ENCODE data around the gene LIN52. TPM values are rescaled to one million over a fixed set of nuclear protein-coding genes. Genes with fewer than 3 reads are reported as not detected.

The LIN52 gene
- total RNA-seq, 1 experiment from 2014 or later = 10.6 TPM

DNA sequence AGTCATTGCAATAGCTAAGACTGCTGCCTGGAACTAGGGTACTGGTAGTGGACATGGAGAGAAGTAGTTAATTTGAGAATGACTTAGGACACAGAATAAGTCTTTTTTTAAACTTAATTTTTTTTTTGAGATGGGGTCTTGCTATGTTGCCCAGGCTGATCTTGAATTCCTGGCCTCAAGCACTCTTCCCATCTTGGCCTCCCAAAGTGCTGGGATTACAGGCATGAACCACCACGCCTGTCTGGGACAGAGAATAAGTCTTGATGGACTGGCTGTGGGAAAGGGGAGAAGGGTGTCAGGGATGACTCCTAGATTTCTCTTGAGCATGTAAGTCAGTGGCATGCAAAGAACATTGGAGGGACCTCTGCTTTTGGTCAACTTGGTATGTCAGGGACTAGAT is 42.9 kb downstream of the LIN52 start (continued):
- TF ChIP-seq, protein P1, sequence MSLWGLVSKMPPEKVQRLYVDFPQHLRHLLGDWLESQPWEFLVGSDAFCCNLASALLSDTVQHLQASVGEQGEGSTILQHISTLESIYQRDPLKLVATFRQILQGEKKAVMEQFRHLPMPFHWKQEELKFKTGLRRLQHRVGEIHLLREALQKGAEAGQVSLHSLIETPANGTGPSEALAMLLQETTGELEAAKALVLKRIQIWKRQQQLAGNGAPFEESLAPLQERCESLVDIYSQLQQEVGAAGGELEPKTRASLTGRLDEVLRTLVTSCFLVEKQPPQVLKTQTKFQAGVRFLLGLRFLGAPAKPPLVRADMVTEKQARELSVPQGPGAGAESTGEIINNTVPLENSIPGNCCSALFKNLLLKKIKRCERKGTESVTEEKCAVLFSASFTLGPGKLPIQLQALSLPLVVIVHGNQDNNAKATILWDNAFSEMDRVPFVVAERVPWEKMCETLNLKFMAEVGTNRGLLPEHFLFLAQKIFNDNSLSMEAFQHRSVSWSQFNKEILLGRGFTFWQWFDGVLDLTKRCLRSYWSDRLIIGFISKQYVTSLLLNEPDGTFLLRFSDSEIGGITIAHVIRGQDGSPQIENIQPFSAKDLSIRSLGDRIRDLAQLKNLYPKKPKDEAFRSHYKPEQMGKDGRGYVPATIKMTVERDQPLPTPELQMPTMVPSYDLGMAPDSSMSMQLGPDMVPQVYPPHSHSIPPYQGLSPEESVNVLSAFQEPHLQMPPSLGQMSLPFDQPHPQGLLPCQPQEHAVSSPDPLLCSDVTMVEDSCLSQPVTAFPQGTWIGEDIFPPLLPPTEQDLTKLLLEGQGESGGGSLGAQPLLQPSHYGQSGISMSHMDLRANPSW (CRISPR knock-in tag; conservative IDR thresholded peaks at IDR 0.05; ENCODE audit: low read depth) = no peak
- no peak for TF ChIP-seq JUN (CRISPR knock-in tag; IDR thresholded peaks at IDR 0.05)
- TF ChIP-seq CREM (CRISPR knock-in tag; IDR thresholded peaks at IDR 0.05) = no peak
- no peak for TF ChIP-seq ELF4 (CRISPR knock-in tag; IDR thresholded peaks at IDR 0.05; ENCODE audit: low read depth)

DNA sequence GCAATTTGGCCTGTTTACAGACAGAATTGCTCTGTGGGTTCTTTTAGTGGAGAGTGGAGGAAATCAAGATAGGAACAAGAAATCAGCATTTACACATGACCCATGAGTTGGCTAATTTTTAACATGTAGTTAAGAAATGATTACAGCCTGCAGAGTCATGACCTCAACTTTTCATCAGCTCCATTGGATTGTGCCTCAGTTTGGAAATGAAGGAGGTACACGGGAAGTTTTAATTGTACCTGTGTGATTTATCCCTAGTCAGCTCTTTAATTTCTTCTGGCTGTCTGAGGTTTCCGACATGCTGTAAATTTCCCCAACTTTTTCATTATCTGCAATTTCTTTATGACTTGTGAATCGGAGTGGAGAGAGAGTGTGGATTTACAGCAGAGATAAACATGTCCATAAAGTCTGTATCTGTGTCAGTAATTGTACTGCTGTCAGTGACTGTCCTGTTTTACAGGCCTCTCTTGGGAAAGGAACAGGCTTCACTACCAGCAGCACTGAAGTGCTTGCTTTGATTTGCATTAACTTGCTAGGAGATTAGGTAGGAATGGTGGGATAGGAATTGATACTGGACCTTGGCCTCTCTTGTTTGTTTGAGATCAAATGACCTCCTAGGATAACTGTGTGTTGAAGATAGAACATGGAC is 49.2 kb downstream of the LIN52 start:
- no peaks in the 10 kb centered on the region for H3K9me3 Mint-ChIP-seq
- no peak overlapping the region for H3K4me3 Mint-ChIP-seq
- H3K4me1 Mint-ChIP-seq = peaks cover 21% of the 10 kb centered on the region
- peak overlapping the region; percentile 35 for H3K27ac Mint-ChIP-seq
- 0 out of 2 replicates have a peak, but pooled peaks have one; percentile 48 for ATAC-seq
- no peak for DNase-seq (ENCODE audit: low spot score)
- no peaks in the 10 kb centered on the region for H3K27me3 Mint-ChIP-seq (ENCODE audit: low read depth)
- no peaks in the 10 kb centered on the region for H3K36me3 Mint-ChIP-seq
- POLR2A ChIA-PET = no interaction called here
- CTCF ChIA-PET = interaction anchor here (0.8 kb wide), 1 partner anchor 161 kb away, joined by 3 read pairs; no protein-coding TSS in a partner anchor
- TF ChIP-seq ZNF317 (CRISPR knock-in tag; IDR thresholded peaks at IDR 0.05; ENCODE audit: borderline replicate concordance, low read depth) = no peak
- no peak for TF ChIP-seq ZBTB21 (CRISPR knock-in tag; IDR thresholded peaks at IDR 0.05; ENCODE audit: borderline replicate concordance)
- TF ChIP-seq, protein P2, sequence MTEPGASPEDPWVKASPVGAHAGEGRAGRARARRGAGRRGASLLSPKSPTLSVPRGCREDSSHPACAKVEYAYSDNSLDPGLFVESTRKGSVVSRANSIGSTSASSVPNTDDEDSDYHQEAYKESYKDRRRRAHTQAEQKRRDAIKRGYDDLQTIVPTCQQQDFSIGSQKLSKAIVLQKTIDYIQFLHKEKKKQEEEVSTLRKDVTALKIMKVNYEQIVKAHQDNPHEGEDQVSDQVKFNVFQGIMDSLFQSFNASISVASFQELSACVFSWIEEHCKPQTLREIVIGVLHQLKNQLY (CRISPR knock-in tag; IDR thresholded peaks at IDR 0.05) = no peak
- no peak for TF ChIP-seq NR2C2 (CRISPR knock-in tag; IDR thresholded peaks at IDR 0.05)
- TF ChIP-seq, protein P3, sequence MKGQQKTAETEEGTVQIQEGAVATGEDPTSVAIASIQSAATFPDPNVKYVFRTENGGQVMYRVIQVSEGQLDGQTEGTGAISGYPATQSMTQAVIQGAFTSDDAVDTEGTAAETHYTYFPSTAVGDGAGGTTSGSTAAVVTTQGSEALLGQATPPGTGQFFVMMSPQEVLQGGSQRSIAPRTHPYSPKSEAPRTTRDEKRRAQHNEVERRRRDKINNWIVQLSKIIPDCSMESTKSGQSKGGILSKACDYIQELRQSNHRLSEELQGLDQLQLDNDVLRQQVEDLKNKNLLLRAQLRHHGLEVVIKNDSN (CRISPR knock-in tag; IDR thresholded peaks at IDR 0.05) = no peak
- TF ChIP-seq SOX15 (CRISPR knock-in tag; IDR thresholded peaks at IDR 0.05) = no peak
- TF ChIP-seq, protein P4, sequence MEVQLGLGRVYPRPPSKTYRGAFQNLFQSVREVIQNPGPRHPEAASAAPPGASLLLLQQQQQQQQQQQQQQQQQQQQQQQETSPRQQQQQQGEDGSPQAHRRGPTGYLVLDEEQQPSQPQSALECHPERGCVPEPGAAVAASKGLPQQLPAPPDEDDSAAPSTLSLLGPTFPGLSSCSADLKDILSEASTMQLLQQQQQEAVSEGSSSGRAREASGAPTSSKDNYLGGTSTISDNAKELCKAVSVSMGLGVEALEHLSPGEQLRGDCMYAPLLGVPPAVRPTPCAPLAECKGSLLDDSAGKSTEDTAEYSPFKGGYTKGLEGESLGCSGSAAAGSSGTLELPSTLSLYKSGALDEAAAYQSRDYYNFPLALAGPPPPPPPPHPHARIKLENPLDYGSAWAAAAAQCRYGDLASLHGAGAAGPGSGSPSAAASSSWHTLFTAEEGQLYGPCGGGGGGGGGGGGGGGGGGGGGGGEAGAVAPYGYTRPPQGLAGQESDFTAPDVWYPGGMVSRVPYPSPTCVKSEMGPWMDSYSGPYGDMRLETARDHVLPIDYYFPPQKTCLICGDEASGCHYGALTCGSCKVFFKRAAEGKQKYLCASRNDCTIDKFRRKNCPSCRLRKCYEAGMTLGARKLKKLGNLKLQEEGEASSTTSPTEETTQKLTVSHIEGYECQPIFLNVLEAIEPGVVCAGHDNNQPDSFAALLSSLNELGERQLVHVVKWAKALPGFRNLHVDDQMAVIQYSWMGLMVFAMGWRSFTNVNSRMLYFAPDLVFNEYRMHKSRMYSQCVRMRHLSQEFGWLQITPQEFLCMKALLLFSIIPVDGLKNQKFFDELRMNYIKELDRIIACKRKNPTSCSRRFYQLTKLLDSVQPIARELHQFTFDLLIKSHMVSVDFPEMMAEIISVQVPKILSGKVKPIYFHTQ (CRISPR knock-in tag; IDR thresholded peaks at IDR 0.05) = no peak
- no peak for TF ChIP-seq CREM (CRISPR knock-in tag; IDR thresholded peaks at IDR 0.05)
- TF ChIP-seq NFYB (CRISPR knock-in tag; conservative IDR thresholded peaks at IDR 0.05; ENCODE audit: low read depth) = no peak
- TF ChIP-seq, protein P5, sequence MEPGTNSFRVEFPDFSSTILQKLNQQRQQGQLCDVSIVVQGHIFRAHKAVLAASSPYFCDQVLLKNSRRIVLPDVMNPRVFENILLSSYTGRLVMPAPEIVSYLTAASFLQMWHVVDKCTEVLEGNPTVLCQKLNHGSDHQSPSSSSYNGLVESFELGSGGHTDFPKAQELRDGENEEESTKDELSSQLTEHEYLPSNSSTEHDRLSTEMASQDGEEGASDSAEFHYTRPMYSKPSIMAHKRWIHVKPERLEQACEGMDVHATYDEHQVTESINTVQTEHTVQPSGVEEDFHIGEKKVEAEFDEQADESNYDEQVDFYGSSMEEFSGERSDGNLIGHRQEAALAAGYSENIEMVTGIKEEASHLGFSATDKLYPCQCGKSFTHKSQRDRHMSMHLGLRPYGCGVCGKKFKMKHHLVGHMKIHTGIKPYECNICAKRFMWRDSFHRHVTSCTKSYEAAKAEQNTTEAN (CRISPR knock-in tag; IDR thresholded peaks at IDR 0.05) = no peak
- TF ChIP-seq CREB1 (CRISPR knock-in tag; IDR thresholded peaks at IDR 0.05) = no peak
- TF ChIP-seq ELF4 (CRISPR knock-in tag; IDR thresholded peaks at IDR 0.05; ENCODE audit: low read depth) = no peak
- no peak for TF ChIP-seq GRHL2 (CRISPR knock-in tag; IDR thresholded peaks at IDR 0.05; ENCODE audit: insufficient replicate concordance, severe bottlenecking)
- no peak for TF ChIP-seq RELA (CRISPR knock-in tag; IDR thresholded peaks at IDR 0.05; ENCODE audit: borderline replicate concordance)
- TF ChIP-seq, protein P1 (CRISPR knock-in tag; conservative IDR thresholded peaks at IDR 0.05; ENCODE audit: low read depth) = no peak
- TF ChIP-seq ZNF219 (CRISPR knock-in tag; IDR thresholded peaks at IDR 0.05; ENCODE audit: borderline replicate concordance) = no peak
- TF ChIP-seq JAZF1 (CRISPR knock-in tag; IDR thresholded peaks at IDR 0.05) = no peak
- TF ChIP-seq, protein P6, sequence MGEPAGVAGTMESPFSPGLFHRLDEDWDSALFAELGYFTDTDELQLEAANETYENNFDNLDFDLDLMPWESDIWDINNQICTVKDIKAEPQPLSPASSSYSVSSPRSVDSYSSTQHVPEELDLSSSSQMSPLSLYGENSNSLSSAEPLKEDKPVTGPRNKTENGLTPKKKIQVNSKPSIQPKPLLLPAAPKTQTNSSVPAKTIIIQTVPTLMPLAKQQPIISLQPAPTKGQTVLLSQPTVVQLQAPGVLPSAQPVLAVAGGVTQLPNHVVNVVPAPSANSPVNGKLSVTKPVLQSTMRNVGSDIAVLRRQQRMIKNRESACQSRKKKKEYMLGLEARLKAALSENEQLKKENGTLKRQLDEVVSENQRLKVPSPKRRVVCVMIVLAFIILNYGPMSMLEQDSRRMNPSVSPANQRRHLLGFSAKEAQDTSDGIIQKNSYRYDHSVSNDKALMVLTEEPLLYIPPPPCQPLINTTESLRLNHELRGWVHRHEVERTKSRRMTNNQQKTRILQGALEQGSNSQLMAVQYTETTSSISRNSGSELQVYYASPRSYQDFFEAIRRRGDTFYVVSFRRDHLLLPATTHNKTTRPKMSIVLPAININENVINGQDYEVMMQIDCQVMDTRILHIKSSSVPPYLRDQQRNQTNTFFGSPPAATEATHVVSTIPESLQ (CRISPR knock-in tag; IDR thresholded peaks at IDR 0.05) = no peak
